HepG2 (cell line): Measurements from ENCODE around the gene SLC9A9. TPM values are rescaled to one million over a fixed set of nuclear protein-coding genes. Genes with fewer than 3 reads are reported as not detected.
A peak's percentile ranks its signal among the peaks of the same experiment; 100 is the strongest.

ENCODE experiments used
- ATAC-seq: fragments of 200-7000 bp; cut with Tn5 transposase; 3 replicates; pipeline ENCODE4 v1.9.1; 2020; ENCODE audit warnings: mild to moderate bottlenecking, moderate library complexity
- BruUV-seq: library from RNA; stranded (reverse); fragments of 400-500 nt; replicated peaks from 2 replicates; lab custom pipeline; 2021; lab: Mats Ljungman, UMichigan
- CTCF ChIA-PET: fragments of 300-600 bp; formaldehyde crosslinking; extraction: SDS; loops from one replicate; lab custom pipeline; 2021; ENCODE audit warnings: low total read pairs, inconsistent platforms, low intra/inter-chr PET ratio; lab: Yijun Ruan, JAX
- POLR2A ChIA-PET: fragments of 350-600 bp; sonication (Branson Sonifier 250); formaldehyde crosslinking; loops from one replicate; lab custom pipeline; 2020; ENCODE audit warnings: antibody characterized with exemption, inconsistent platforms; lab: Yijun Ruan, JAX
- DNase-seq: peaks from one replicate; pipeline ENCODE4 v3.0.0-alpha.2; 2015; ENCODE audit warnings: low spot score
- FAIRE-seq: peaks from 3 replicates; lab custom pipeline; 2011; peaks lifted over from hg19 to GRCh38; lab: Jason Lieb, UNC
- H2AFZ ChIP-seq: one replicate; pipeline ENCODE4 v1.6.1; 2011; ENCODE audit warnings: low read length, inconsistent platforms
- H3K27ac ChIP-seq: fragments of 300-600 bp; 3 replicates; pipeline ENCODE4 v1.8.0; 2011; ENCODE audit warnings: mixed run types, mild to moderate bottlenecking, mixed read lengths, low read length, inconsistent platforms; ENCODE audit not compliant: insufficient read depth; ENCODE audit errors: extremely low read length
- H3K27me3 ChIP-seq, 2 experiments: fragments of 200-600 bp in 1 of 2; 2 replicates in 1 of 2; 3 replicates in 1 of 2; pipeline versions ENCODE4 v1.6.0 to v1.8.0; 2011; ENCODE audit warnings: low read length in 2 of 2, mild to moderate bottlenecking in 2 of 2, moderate library complexity in 2 of 2, inconsistent platforms in 1 of 2; ENCODE audit not compliant: insufficient read depth in 2 of 2, control insufficient read depth in 1 of 2
- H3K36me3 ChIP-seq, 2 experiments: fragments of 200-600 bp in 1 of 2; replicated peaks in 1 of 2; 2 replicates in 1 of 2; 3 replicates in 1 of 2; pipeline versions ENCODE4 v1.5.1 to v1.8.0; 2011; ENCODE audit warnings: low read length in 2 of 2, inconsistent platforms in 1 of 2; ENCODE audit not compliant: insufficient read depth in 2 of 2, control insufficient read depth in 1 of 2
- H3K4me1 ChIP-seq: 2 replicates; pipeline ENCODE4 v1.5.1; 2012; ENCODE audit warnings: low read length, inconsistent platforms; ENCODE audit not compliant: insufficient read depth
- H3K4me2 ChIP-seq: 2 replicates; pipeline ENCODE4 v1.6.0; 2011; ENCODE audit warnings: low read depth, low read length, inconsistent platforms
- H3K4me3 ChIP-seq, 3 experiments: fragments of 200-600 bp in 1 of 3; sonication (generic), shearing (Covaris generic) in 1 of 3; replicated peaks in 1 of 3; 2 replicates each; pipeline ENCODE4 v1.5.1; 2011 to 2016; ENCODE audit warnings: low read length in 3 of 3, inconsistent platforms in 2 of 3, low read depth in 2 of 3, mild to moderate bottlenecking in 2 of 3, control low read depth in 1 of 3, mixed read lengths in 1 of 3; ENCODE audit not compliant: insufficient read depth in 1 of 3
- H3K79me2 ChIP-seq: one replicate; pipeline ENCODE4 v1.6.1; 2011; ENCODE audit warnings: low read length, inconsistent platforms; ENCODE audit not compliant: insufficient read depth
- H3K9ac ChIP-seq: 2 replicates; pipeline ENCODE4 v1.6.0; 2011; ENCODE audit warnings: mild to moderate bottlenecking, low read depth, low read length, inconsistent platforms; ENCODE audit not compliant: insufficient read depth
- H3K9me3 ChIP-seq: 2 replicates; pipeline ENCODE4 v1.5.1; 2012; ENCODE audit warnings: mild to moderate bottlenecking, low read length
- H4K20me1 ChIP-seq: 2 replicates; pipeline ENCODE4 v1.6.0; 2011; ENCODE audit warnings: inconsistent platforms, mild to moderate bottlenecking, low read length, moderate library complexity; ENCODE audit not compliant: insufficient read depth
- MAFK ChIP-seq, 2 experiments: IDR thresholded peaks in 1 of 2; conservative IDR thresholded peaks in 1 of 2; 2 replicates each; pipeline ENCODE4 v1.6.1; 2011; ENCODE audit warnings: improper control_type of control experiment in 2 of 2, low read length in 2 of 2
- PAXIP1 ChIP-seq: sonication (generic); formaldehyde crosslinking; conservative IDR thresholded peaks from 2 replicates; pipeline ENCODE4 v1.4.0; 2020; ENCODE audit warnings: mild to moderate bottlenecking, missing genetic modification reagents, moderate library complexity
- PRDM4 ChIP-seq: sonication (generic); formaldehyde crosslinking; IDR thresholded peaks from 2 replicates; pipeline ENCODE4 v1.9.0; 2021; ENCODE audit warnings: missing genetic modification reagents, borderline replicate concordance
- ZNF354B ChIP-seq: sonication (generic); formaldehyde crosslinking; IDR thresholded peaks from 2 replicates; pipeline ENCODE4 v1.8.0; 2022; ENCODE audit warnings: mild to moderate bottlenecking, missing genetic modification reagents
- ZNF709 ChIP-seq: sonication (generic); formaldehyde crosslinking; IDR thresholded peaks from 2 replicates; pipeline ENCODE4 v1.5.0; 2020; ENCODE audit warnings: mild to moderate bottlenecking, missing genetic modification reagents
- in situ Hi-C: cut with HindIII; loops from 2 replicates; pipeline ENCODE4 v1.10.0; 2017; ENCODE audit warnings: low pct_unique_long_range_greater_than_20kb; ENCODE audit not compliant: extremely low pct_ligation_motif_present
- intact Hi-C: fragments of 100-400 bp; cut with micrococcal nuclease; formaldehyde crosslinking; loops from one replicate; pipeline ENCODE4 v1.10.0; 2022; ENCODE audit not compliant: unreplicated experiment
- polyA plus RNA-seq, 8 experiments: library from polyadenylated mRNA; depleted of rRNA in 3 of 8; stranded (reverse) in 7 of 8; unstranded in 1 of 8; fragments of >200 nt; fragmentation: Illumina TruSeq in 4 of 8; extraction: Trizol in 4 of 8; gene quantifications; 2 replicates each; pipeline versions ENCODE4 v1.2.1 to v1.2.3, GENCODE V29; 2011 to 2016; ENCODE audit warnings: low read depth in 4 of 8, missing spikeins in 1 of 8, mixed read lengths in 1 of 8; ENCODE audit not compliant: insufficient read depth in 1 of 8
- total RNA-seq, 5 experiments: library from RNA; depleted of rRNA; stranded (reverse); fragments of >200 nt; fragmentation: Illumina TruSeq; extraction: Trizol; gene quantifications; 2 replicates each; pipeline ENCODE4 v1.2.3, GENCODE V29; 2016; ENCODE audit warnings: low read depth in 1 of 5
- TF ChIP-seq, protein P1 (sequence below): IDR thresholded peaks from 2 replicates; pipeline ENCODE4 v1.6.1; 2018; ENCODE audit warnings: missing genetic modification reagents, mild to moderate bottlenecking, missing compliant biosample characterization

SLC9A9 gene
- total and polyA plus RNA-seq, 2 of the 13 experiments (the other 11 are each of a cell fraction or from before 2014, with no cell fraction given), result not detected

DNA sequence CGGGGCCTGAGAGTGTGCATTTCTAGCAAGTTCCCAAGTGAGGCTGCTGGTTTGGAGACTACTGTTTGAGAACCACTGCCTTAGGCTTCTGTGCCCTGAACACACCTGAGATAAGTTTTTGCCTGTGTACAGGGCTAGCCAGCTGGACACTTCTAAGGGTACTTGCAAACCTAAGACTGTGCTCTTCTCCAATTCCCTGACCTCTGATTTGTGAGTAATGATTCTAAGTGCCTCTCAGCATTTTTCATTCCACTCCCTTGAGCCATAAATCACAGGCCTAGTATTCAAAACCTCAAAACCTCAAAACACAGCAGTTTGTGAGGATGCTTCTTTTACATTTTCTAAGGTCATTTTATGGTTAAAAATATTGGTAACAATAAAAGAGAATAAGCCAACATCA lies 580.3 kb downstream of the SLC9A9 start (continued):
- TF ChIP-seq, protein P1, sequence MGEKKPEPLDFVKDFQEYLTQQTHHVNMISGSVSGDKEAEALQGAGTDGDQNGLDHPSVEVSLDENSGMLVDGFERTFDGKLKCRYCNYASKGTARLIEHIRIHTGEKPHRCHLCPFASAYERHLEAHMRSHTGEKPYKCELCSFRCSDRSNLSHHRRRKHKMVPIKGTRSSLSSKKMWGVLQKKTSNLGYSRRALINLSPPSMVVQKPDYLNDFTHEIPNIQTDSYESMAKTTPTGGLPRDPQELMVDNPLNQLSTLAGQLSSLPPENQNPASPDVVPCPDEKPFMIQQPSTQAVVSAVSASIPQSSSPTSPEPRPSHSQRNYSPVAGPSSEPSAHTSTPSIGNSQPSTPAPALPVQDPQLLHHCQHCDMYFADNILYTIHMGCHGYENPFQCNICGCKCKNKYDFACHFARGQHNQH (CRISPR knock-in tag), result no peak
- no peak for TF ChIP-seq ZNF354B (CRISPR knock-in tag)

GRCh38 chr3:143266927-143267326 lies 581.3 kb downstream of the SLC9A9 start:
- FAIRE-seq (no peak), DNase-seq (no peak), ATAC-seq (no peak)
- POLR2A ChIA-PET, result no interaction called here
- H2AFZ ChIP-seq, result no peak overlapping the region
- in situ Hi-C loops (no loop called here), intact Hi-C loops (no loop called here)
- no peaks in the 10 kb centered on the region for H3K9me3 ChIP-seq
- H3K79me2 ChIP-seq, result no peaks in the 10 kb centered on the region
- no peak overlapping the region for H3K27ac ChIP-seq
- H3K9ac ChIP-seq, result no peak overlapping the region
- CTCF ChIA-PET, result no interaction called here
- H3K4me2 ChIP-seq, result no peak overlapping the region
- no peaks in the 10 kb centered on the region for H3K4me1 ChIP-seq
- H3K27me3 ChIP-seq, result no peaks in the 10 kb centered on the region; a peak in 1 of 5 replicates
- H4K20me1 ChIP-seq, result no peaks in the 10 kb centered on the region
- no TSS peak for BruUV-seq
- TF ChIP-seq PAXIP1 (CRISPR knock-in tag) (no peak), ZNF709 (CRISPR knock-in tag) (no peak), MAFK (conservative IDR thresholded peaks at IDR 0.05 in 1 of 2, IDR thresholded peaks at IDR 0.05 in 1 of 2; ENCODE audit: low read length in 2 of 2) (peak in 1 of 2 experiments; percentile 28; a peak in 1 of 4 replicates), PRDM4 (CRISPR knock-in tag) (no peak)
- no peaks in the 10 kb centered on the region for H3K36me3 ChIP-seq
- no peak overlapping the region for H3K4me3 ChIP-seq
